WTC11 (cell line): ENCODE data around the gene CREM. TPM values are rescaled to one million over a fixed set of nuclear protein-coding genes. Genes with fewer than 3 reads are reported as not detected.

ENCODE experiments used
- ATAC-seq: fragments of 200-7000 bp; cut with Tn5 transposase; 2 replicates; pipeline ENCODE4 v1.10.0; 2021; ENCODE audit warnings: mild to moderate bottlenecking, moderate library complexity
- CTCF ChIA-PET: fragments of 300-600 bp; sonication (Branson Sonifier 250); formaldehyde crosslinking; loops from one replicate; lab custom pipeline; 2021; ENCODE audit warnings: antibody characterized with exemption; lab: Charles Lee
- POLR2A ChIA-PET: fragments of 350-600 bp; sonication (Branson Sonifier 250); formaldehyde crosslinking; loops from one replicate; lab custom pipeline; 2021; ENCODE audit warnings: antibody characterized with exemption; lab: Charles Lee
- DNase-seq: peaks from one replicate; pipeline ENCODE4 v3.0.0; 2021; ENCODE audit warnings: low spot score
- H3K27ac Mint-ChIP-seq: 2 replicates; pipeline ENCODE4 v1.8.0; 2021; ENCODE audit warnings: mixed read lengths
- H3K27me3 Mint-ChIP-seq: 2 replicates; pipeline ENCODE4 v1.8.0; 2021; ENCODE audit warnings: low read depth, mild to moderate bottlenecking, moderate library complexity, mixed read lengths
- H3K36me3 Mint-ChIP-seq: 2 replicates; pipeline ENCODE4 v1.8.0; 2021; ENCODE audit warnings: mixed read lengths
- H3K4me1 Mint-ChIP-seq: 2 replicates; pipeline ENCODE4 v1.8.0; 2022; ENCODE audit warnings: mixed read lengths
- H3K4me3 Mint-ChIP-seq: 2 replicates; pipeline ENCODE4 v1.8.0; 2021; ENCODE audit warnings: mild to moderate bottlenecking, moderate library complexity, mixed read lengths
- H3K9me3 Mint-ChIP-seq: 2 replicates; pipeline ENCODE4 v1.8.0; 2021; ENCODE audit warnings: mixed read lengths
- ESRRA ChIP-seq: sonication (generic); formaldehyde crosslinking; IDR thresholded peaks from 2 replicates; pipeline ENCODE4 v1.8.1; 2022; ENCODE audit warnings: mild to moderate bottlenecking, missing genetic modification reagents, borderline replicate concordance
- FOXJ3 ChIP-seq: sonication (generic); formaldehyde crosslinking; IDR thresholded peaks from 2 replicates; pipeline ENCODE4 v1.9.0; 2021; ENCODE audit warnings: missing genetic modification reagents, mild to moderate bottlenecking, borderline replicate concordance
- FOXK1 ChIP-seq: sonication (generic); formaldehyde crosslinking; IDR thresholded peaks from 2 replicates; pipeline ENCODE4 v1.8.0; 2022; ENCODE audit warnings: mild to moderate bottlenecking, moderate library complexity, missing genetic modification reagents
- GTF2I ChIP-seq: fragments of 250-450 bp; sonication (Bioruptor Pico); conservative IDR thresholded peaks from 2 replicates; pipeline ENCODE4 v1.4.0; 2021; ENCODE audit warnings: mild to moderate bottlenecking
- HMGA2 ChIP-seq: fragments of 250-450 bp; sonication (Bioruptor Pico); IDR thresholded peaks from 2 replicates; pipeline ENCODE4 v1.4.0; 2021; ENCODE audit warnings: mild to moderate bottlenecking, moderate library complexity
- IRF2 ChIP-seq: sonication (generic); formaldehyde crosslinking; IDR thresholded peaks from 2 replicates; pipeline ENCODE4 v1.8.0; 2022; ENCODE audit warnings: low read depth, missing genetic modification reagents, borderline replicate concordance
- JUN ChIP-seq: sonication (generic); formaldehyde crosslinking; IDR thresholded peaks from 2 replicates; pipeline ENCODE4 v1.8.0; 2023; ENCODE audit warnings: mild to moderate bottlenecking, missing genetic modification reagents
- KAT7 ChIP-seq: sonication (generic); formaldehyde crosslinking; IDR thresholded peaks from 2 replicates; pipeline ENCODE4 v1.8.1; 2023; ENCODE audit warnings: missing genetic modification reagents, mild to moderate bottlenecking, borderline replicate concordance
- RELA ChIP-seq: sonication (generic); formaldehyde crosslinking; IDR thresholded peaks from 2 replicates; pipeline ENCODE4 v1.8.1; 2022; ENCODE audit warnings: missing genetic modification reagents, mild to moderate bottlenecking, borderline replicate concordance
- ZNF138 ChIP-seq: sonication (generic); formaldehyde crosslinking; conservative IDR thresholded peaks from 2 replicates; pipeline ENCODE4 v1.8.1; 2022; ENCODE audit warnings: mild to moderate bottlenecking, moderate library complexity, missing genetic modification reagents
- ZNF317 ChIP-seq: sonication (generic); formaldehyde crosslinking; IDR thresholded peaks from 2 replicates; pipeline ENCODE4 v1.8.1; 2023; ENCODE audit warnings: low read depth, mild to moderate bottlenecking, moderate library complexity, missing genetic modification reagents, borderline replicate concordance
- ZNF423 ChIP-seq: fragments of 250-450 bp; sonication (Bioruptor Pico); IDR thresholded peaks from 2 replicates; pipeline ENCODE4 v2.1.2; 2022; ENCODE audit warnings: mild to moderate bottlenecking, moderate library complexity
- total RNA-seq: library from RNA; stranded (reverse); gene quantifications from 3 replicates; pipeline ENCODE4 v1.2.3, GENCODE V29; 2021
- TF ChIP-seq, protein P1 (sequence below): sonication (generic); formaldehyde crosslinking; IDR thresholded peaks from 2 replicates; pipeline ENCODE4 v1.8.1; 2022; ENCODE audit warnings: low read depth, mild to moderate bottlenecking, moderate library complexity, missing genetic modification reagents, borderline replicate concordance
- TF ChIP-seq, protein P2 (sequence below): fragments of 250-450 bp; sonication (Bioruptor Pico); IDR thresholded peaks from 2 replicates; pipeline ENCODE4 v1.9.0; 2021; ENCODE audit warnings: mild to moderate bottlenecking
- TF ChIP-seq, protein P3 (sequence below): fragments of 250-450 bp; sonication (Bioruptor Pico); IDR thresholded peaks from 2 replicates; pipeline ENCODE4 v1.9.0; 2021; ENCODE audit warnings: mild to moderate bottlenecking
- TF ChIP-seq, protein P4 (sequence below): sonication (generic); formaldehyde crosslinking; IDR thresholded peaks from 2 replicates; pipeline ENCODE4 v1.8.0; 2022; ENCODE audit warnings: mild to moderate bottlenecking, missing genetic modification reagents
- TF ChIP-seq, protein P5 (sequence below): sonication (generic); formaldehyde crosslinking; IDR thresholded peaks from 2 replicates; pipeline ENCODE4 v1.8.1; 2023; ENCODE audit warnings: mild to moderate bottlenecking, missing genetic modification reagents, moderate library complexity
- TF ChIP-seq, protein P6 (sequence below): sonication (generic); formaldehyde crosslinking; IDR thresholded peaks from 2 replicates; pipeline ENCODE4 v1.8.1; 2022; ENCODE audit warnings: low read depth, missing genetic modification reagents, borderline replicate concordance
- TF ChIP-seq, protein P7 (sequence below): sonication (generic); formaldehyde crosslinking; IDR thresholded peaks from 2 replicates; pipeline ENCODE4 v1.8.1; 2022; ENCODE audit warnings: mild to moderate bottlenecking, missing genetic modification reagents, moderate library complexity, borderline replicate concordance
- TF ChIP-seq, protein P8 (sequence below): sonication (generic); formaldehyde crosslinking; IDR thresholded peaks from 2 replicates; pipeline ENCODE4 v1.8.0; 2022; ENCODE audit warnings: mild to moderate bottlenecking, missing genetic modification reagents

The CREM gene
- total RNA-seq, 1 experiment from 2014 or later, result 23.6 TPM

DNA sequence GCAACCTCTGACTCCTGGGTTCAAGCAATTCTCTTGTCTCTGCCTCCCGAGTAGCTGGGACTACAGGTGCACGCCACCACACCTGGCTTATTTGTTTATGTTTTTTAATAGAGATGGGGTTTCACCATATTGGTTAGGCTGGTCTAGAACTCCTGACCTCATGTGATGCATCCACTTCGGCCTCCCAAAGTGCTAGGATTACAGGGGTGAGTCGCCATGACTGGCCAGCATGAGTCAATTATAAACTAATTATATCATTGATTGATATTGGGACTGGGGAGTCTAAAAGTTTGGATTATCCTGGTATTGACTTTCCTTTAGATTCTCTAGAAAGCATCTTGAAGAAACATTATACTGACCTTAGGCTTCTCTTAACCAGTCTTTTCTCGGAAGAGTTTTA lies 135.8 kb downstream of the CREM start:
- peaks cover 10% of the 10 kb centered on the region for H3K9me3 Mint-ChIP-seq
- H3K4me1 Mint-ChIP-seq, result no peaks in the 10 kb centered on the region
- CTCF ChIA-PET, result interaction anchor here (1.2 kb wide), 1 partner anchor 24 kb away, joined by 3 read pairs; no protein-coding TSS in a partner anchor
- H3K27me3 Mint-ChIP-seq, result no peaks in the 10 kb centered on the region; the same call in 1 of the 2 replicates
- no peak overlapping the region for H3K27ac Mint-ChIP-seq
- H3K4me3 Mint-ChIP-seq, result no peak overlapping the region
- TF ChIP-seq GTF2I (CRISPR knock-in tag) (no peak), HMGA2 (CRISPR knock-in tag) (no peak), FOXK1 (no peak), ESRRA (CRISPR knock-in tag) (no peak), JUN (CRISPR knock-in tag) (no peak), ZNF317 (CRISPR knock-in tag) (no peak), FOXJ3 (CRISPR knock-in tag) (no peak), ZNF138 (CRISPR knock-in tag) (no peak), ZNF423 (CRISPR knock-in tag) (no peak), IRF2 (CRISPR knock-in tag) (no peak), KAT7 (CRISPR knock-in tag) (no peak), RELA (no peak)
- TF ChIP-seq, protein P1, sequence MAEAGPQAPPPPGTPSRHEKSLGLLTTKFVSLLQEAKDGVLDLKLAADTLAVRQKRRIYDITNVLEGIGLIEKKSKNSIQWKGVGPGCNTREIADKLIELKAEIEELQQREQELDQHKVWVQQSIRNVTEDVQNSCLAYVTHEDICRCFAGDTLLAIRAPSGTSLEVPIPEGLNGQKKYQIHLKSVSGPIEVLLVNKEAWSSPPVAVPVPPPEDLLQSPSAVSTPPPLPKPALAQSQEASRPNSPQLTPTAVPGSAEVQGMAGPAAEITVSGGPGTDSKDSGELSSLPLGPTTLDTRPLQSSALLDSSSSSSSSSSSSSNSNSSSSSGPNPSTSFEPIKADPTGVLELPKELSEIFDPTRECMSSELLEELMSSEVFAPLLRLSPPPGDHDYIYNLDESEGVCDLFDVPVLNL, result no peak
- TF ChIP-seq, protein P2, sequence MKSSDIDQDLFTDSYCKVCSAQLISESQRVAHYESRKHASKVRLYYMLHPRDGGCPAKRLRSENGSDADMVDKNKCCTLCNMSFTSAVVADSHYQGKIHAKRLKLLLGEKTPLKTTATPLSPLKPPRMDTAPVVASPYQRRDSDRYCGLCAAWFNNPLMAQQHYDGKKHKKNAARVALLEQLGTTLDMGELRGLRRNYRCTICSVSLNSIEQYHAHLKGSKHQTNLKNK (CRISPR knock-in tag), result no peak
- TF ChIP-seq, protein P3, sequence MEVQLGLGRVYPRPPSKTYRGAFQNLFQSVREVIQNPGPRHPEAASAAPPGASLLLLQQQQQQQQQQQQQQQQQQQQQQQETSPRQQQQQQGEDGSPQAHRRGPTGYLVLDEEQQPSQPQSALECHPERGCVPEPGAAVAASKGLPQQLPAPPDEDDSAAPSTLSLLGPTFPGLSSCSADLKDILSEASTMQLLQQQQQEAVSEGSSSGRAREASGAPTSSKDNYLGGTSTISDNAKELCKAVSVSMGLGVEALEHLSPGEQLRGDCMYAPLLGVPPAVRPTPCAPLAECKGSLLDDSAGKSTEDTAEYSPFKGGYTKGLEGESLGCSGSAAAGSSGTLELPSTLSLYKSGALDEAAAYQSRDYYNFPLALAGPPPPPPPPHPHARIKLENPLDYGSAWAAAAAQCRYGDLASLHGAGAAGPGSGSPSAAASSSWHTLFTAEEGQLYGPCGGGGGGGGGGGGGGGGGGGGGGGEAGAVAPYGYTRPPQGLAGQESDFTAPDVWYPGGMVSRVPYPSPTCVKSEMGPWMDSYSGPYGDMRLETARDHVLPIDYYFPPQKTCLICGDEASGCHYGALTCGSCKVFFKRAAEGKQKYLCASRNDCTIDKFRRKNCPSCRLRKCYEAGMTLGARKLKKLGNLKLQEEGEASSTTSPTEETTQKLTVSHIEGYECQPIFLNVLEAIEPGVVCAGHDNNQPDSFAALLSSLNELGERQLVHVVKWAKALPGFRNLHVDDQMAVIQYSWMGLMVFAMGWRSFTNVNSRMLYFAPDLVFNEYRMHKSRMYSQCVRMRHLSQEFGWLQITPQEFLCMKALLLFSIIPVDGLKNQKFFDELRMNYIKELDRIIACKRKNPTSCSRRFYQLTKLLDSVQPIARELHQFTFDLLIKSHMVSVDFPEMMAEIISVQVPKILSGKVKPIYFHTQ (CRISPR knock-in tag), result no peak
- TF ChIP-seq, protein P4, sequence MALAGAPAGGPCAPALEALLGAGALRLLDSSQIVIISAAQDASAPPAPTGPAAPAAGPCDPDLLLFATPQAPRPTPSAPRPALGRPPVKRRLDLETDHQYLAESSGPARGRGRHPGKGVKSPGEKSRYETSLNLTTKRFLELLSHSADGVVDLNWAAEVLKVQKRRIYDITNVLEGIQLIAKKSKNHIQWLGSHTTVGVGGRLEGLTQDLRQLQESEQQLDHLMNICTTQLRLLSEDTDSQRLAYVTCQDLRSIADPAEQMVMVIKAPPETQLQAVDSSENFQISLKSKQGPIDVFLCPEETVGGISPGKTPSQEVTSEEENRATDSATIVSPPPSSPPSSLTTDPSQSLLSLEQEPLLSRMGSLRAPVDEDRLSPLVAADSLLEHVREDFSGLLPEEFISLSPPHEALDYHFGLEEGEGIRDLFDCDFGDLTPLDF (CRISPR knock-in tag), result no peak
- TF ChIP-seq, protein P5, sequence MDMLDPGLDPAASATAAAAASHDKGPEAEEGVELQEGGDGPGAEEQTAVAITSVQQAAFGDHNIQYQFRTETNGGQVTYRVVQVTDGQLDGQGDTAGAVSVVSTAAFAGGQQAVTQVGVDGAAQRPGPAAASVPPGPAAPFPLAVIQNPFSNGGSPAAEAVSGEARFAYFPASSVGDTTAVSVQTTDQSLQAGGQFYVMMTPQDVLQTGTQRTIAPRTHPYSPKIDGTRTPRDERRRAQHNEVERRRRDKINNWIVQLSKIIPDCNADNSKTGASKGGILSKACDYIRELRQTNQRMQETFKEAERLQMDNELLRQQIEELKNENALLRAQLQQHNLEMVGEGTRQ (CRISPR knock-in tag), result no peak
- TF ChIP-seq, protein P6, sequence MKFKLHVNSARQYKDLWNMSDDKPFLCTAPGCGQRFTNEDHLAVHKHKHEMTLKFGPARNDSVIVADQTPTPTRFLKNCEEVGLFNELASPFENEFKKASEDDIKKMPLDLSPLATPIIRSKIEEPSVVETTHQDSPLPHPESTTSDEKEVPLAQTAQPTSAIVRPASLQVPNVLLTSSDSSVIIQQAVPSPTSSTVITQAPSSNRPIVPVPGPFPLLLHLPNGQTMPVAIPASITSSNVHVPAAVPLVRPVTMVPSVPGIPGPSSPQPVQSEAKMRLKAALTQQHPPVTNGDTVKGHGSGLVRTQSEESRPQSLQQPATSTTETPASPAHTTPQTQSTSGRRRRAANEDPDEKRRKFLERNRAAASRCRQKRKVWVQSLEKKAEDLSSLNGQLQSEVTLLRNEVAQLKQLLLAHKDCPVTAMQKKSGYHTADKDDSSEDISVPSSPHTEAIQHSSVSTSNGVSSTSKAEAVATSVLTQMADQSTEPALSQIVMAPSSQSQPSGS (CRISPR knock-in tag), result no peak
- TF ChIP-seq, protein P7, sequence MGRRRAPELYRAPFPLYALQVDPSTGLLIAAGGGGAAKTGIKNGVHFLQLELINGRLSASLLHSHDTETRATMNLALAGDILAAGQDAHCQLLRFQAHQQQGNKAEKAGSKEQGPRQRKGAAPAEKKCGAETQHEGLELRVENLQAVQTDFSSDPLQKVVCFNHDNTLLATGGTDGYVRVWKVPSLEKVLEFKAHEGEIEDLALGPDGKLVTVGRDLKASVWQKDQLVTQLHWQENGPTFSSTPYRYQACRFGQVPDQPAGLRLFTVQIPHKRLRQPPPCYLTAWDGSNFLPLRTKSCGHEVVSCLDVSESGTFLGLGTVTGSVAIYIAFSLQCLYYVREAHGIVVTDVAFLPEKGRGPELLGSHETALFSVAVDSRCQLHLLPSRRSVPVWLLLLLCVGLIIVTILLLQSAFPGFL (CRISPR knock-in tag), result no peak
- TF ChIP-seq, protein P8, sequence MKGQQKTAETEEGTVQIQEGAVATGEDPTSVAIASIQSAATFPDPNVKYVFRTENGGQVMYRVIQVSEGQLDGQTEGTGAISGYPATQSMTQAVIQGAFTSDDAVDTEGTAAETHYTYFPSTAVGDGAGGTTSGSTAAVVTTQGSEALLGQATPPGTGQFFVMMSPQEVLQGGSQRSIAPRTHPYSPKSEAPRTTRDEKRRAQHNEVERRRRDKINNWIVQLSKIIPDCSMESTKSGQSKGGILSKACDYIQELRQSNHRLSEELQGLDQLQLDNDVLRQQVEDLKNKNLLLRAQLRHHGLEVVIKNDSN (CRISPR knock-in tag), result no peak
- TF ChIP-seq, all 79 proteins: peak for 0
- DNase-seq, result no peak
- peaks cover 5% of the 10 kb centered on the region for H3K36me3 Mint-ChIP-seq
- POLR2A ChIA-PET, result interaction anchor here (0.7 kb wide), 1 partner anchor 673 kb away, joined by 4 read pairs; no protein-coding TSS in a partner anchor
- ATAC-seq, result no peak
